ENCODE data around the gene OR51S1. TPM values are rescaled to one million over a fixed set of nuclear protein-coding genes. Genes with fewer than 3 reads are reported as not detected.

Gene OR51S1, protein sequence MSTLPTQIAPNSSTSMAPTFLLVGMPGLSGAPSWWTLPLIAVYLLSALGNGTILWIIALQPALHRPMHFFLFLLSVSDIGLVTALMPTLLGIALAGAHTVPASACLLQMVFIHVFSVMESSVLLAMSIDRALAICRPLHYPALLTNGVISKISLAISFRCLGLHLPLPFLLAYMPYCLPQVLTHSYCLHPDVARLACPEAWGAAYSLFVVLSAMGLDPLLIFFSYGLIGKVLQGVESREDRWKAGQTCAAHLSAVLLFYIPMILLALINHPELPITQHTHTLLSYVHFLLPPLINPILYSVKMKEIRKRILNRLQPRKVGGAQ
- total RNA-seq, result not detected
- polyA plus RNA-seq, result not detected
- not detected for total RNA-seq

- Mint-ChIP-seq H3K4me3 (no peak within 1 kb of the TSS), H3K4me1 (no peaks in the 10 kb centered on the region), H3K27ac (no peak within 1 kb of the TSS), H3K36me3 (no peaks in the 10 kb centered on the region), H3K27me3 (peaks cover 0 to 17% (median 14%) of the 10 kb centered on the region in 5 donors), H3K9me3 (peaks cover 0 to 5% (median 0%) of the 10 kb centered on the region in 11 donors)
- Histone ChIP-seq H3K4me3 (ENCODE audit: low read length) (no peak within 1 kb of the TSS), H3K9me3 (ENCODE audit: control insufficient read depth in 2 of 3, low read length in 3 of 3) (no peaks in the 10 kb centered on the region), H3K27me3 (ENCODE audit: control insufficient read depth in 2 of 2, insufficient read depth in 2 of 2, low read length in 2 of 2) (no peaks in the 10 kb centered on the region), H3K27ac (ENCODE audit: low read depth, low read length) (no peak within 1 kb of the TSS), H3K4me1 (ENCODE audit: control insufficient read depth in 2 of 2, insufficient read depth in 2 of 2, low read length in 2 of 2) (no peaks in the 10 kb centered on the region), H3K36me3 (ENCODE audit: control insufficient read depth in 2 of 3, insufficient read depth in 3 of 3, low read length in 3 of 3) (no peaks in the 10 kb centered on the region)
- DNase-seq, result no peak
- POLR2A ChIA-PET, result no interaction called here
- CTCF ChIA-PET, result no interaction called here
- ATAC-seq, result no peak
- intact Hi-C loops (cut with micrococcal nuclease), result no loop called here
These were observed at the start of gene OR51S1 for GRCh38 chr11:4848908-4849532. TSS of gene OR51S1 (minus strand) at chr11:4849208. CDS start at chr11:4849208, 0 bp downstream.

GRCh38 chr11:4891996-4892640 lies 43.1 kb upstream of the OR51S1 start:
- Mint-ChIP-seq H3K27me3 (peaks cover 0 to 12% (median 0%) of the 10 kb centered on the region in 5 donors), H3K36me3 (no peaks in the 10 kb centered on the region), H3K9me3 (peaks cover 0 to 6% (median 0%) of the 10 kb centered on the region in 11 donors), H3K27ac (no peak overlapping the region), H3K4me3 (no peak overlapping the region), H3K4me1 (no peaks in the 10 kb centered on the region)
- ATAC-seq (no peak), DNase-seq (no peak)
- intact Hi-C loops (cut with micrococcal nuclease), result no loop called here
- H3K4me1 ChIP-seq (ENCODE audit: control insufficient read depth in 2 of 2, insufficient read depth in 2 of 2, low read length in 2 of 2), result no peaks in the 10 kb centered on the region
- no peaks in the 10 kb centered on the region for H3K9me3 ChIP-seq (ENCODE audit: control insufficient read depth in 2 of 3, low read length in 3 of 3)
- ChIA-PET POLR2A (no interaction called here), CTCF (no interaction called here)
- no peaks in the 10 kb centered on the region for H3K27me3 ChIP-seq (ENCODE audit: control insufficient read depth in 2 of 2, insufficient read depth in 2 of 2, low read length in 2 of 2)
- no peak overlapping the region for H3K27ac ChIP-seq (ENCODE audit: low read depth, low read length)
- no peak overlapping the region for H3K4me3 ChIP-seq (ENCODE audit: low read length)
- no peaks in the 10 kb centered on the region for H3K36me3 ChIP-seq (ENCODE audit: control insufficient read depth in 2 of 3, insufficient read depth in 3 of 3, low read length in 3 of 3)

GRCh38 chr11:4890279-4890678 lies 41.3 kb upstream of the OR51S1 start:
- H3K27ac Mint-ChIP-seq, result no peak overlapping the region
- no peak overlapping the region for H3K27ac ChIP-seq (ENCODE audit: low read depth, low read length)
- intact Hi-C loops (cut with micrococcal nuclease), result no loop called here
- no peaks in the 10 kb centered on the region for H3K4me1 Mint-ChIP-seq
- H3K4me3 Mint-ChIP-seq, result no peak overlapping the region
- peaks cover 0 to 6% (median 0%) of the 10 kb centered on the region in 5 donors for H3K27me3 Mint-ChIP-seq
- DNase-seq (no peak), ATAC-seq (no peak)
- H3K27me3 ChIP-seq (ENCODE audit: control insufficient read depth in 2 of 2, insufficient read depth in 2 of 2, low read length in 2 of 2), result no peaks in the 10 kb centered on the region
- POLR2A ChIA-PET, result no interaction called here
- CTCF ChIA-PET, result no interaction called here
- peaks cover 0 to 6% (median 0%) of the 10 kb centered on the region in 11 donors for H3K9me3 Mint-ChIP-seq
- H3K4me3 ChIP-seq (ENCODE audit: low read length), result no peak overlapping the region
- no peaks in the 10 kb centered on the region for H3K9me3 ChIP-seq (ENCODE audit: control insufficient read depth in 2 of 3, low read length in 3 of 3)
- H3K4me1 ChIP-seq (ENCODE audit: control insufficient read depth in 2 of 2, insufficient read depth in 2 of 2, low read length in 2 of 2), result no peaks in the 10 kb centered on the region
- H3K36me3 Mint-ChIP-seq, result no peaks in the 10 kb centered on the region
- H3K36me3 ChIP-seq (ENCODE audit: control insufficient read depth in 2 of 3, insufficient read depth in 3 of 3, low read length in 3 of 3), result no peaks in the 10 kb centered on the region

- no peaks in the 10 kb centered on the region for H3K4me1 Mint-ChIP-seq
- intact Hi-C loops (cut with micrococcal nuclease), result no loop called here
- Histone ChIP-seq H3K27me3 (ENCODE audit: control insufficient read depth in 2 of 2, insufficient read depth in 2 of 2, low read length in 2 of 2) (no peaks in the 10 kb centered on the region), H3K4me1 (ENCODE audit: control insufficient read depth in 2 of 2, insufficient read depth in 2 of 2, low read length in 2 of 2) (no peaks in the 10 kb centered on the region), H3K27ac (ENCODE audit: low read depth, low read length) (no peak overlapping the region), H3K4me3 (ENCODE audit: low read length) (no peak overlapping the region), H3K36me3 (ENCODE audit: control insufficient read depth in 2 of 3, insufficient read depth in 3 of 3, low read length in 3 of 3) (no peaks in the 10 kb centered on the region), H3K9me3 (ENCODE audit: control insufficient read depth in 2 of 3, low read length in 3 of 3) (no peaks in the 10 kb centered on the region)
- ATAC-seq, result no peak
- no peaks in the 10 kb centered on the region for H3K36me3 Mint-ChIP-seq
- H3K27ac Mint-ChIP-seq, result no peak overlapping the region
- ChIA-PET POLR2A (no interaction called here), CTCF (no interaction called here)
- H3K27me3 Mint-ChIP-seq, result peaks cover 0 to 6% (median 0%) of the 10 kb centered on the region in 5 donors
- H3K9me3 Mint-ChIP-seq, result peaks cover 0 to 6% (median 0%) of the 10 kb centered on the region in 11 donors
- H3K4me3 Mint-ChIP-seq, result no peak overlapping the region
- no peak for DNase-seq
These were observed 38.6 kb upstream of the OR51S1 start for GRCh38 chr11:4887591-4887990.

- intact Hi-C loops (cut with micrococcal nuclease), result no loop called here
- peaks cover 0 to 6% (median 0%) of the 10 kb centered on the region in 5 donors for H3K27me3 Mint-ChIP-seq
These were observed 37.2 kb upstream of the OR51S1 start for GRCh38 chr11:4886186-4886585.

GRCh38 chr11:4884361-4884760 lies 35.4 kb upstream of the OR51S1 start:
- H3K4me3 ChIP-seq (ENCODE audit: low read length), result no peak overlapping the region
- intact Hi-C loops (cut with micrococcal nuclease), result no loop called here
- DNase-seq (no peak), ATAC-seq (no peak)
- Mint-ChIP-seq H3K9me3 (peaks cover 0 to 4% (median 0%) of the 10 kb centered on the region in 11 donors), H3K27me3 (peaks cover 0 to 13% (median 8%) of the 10 kb centered on the region in 5 donors), H3K4me1 (no peaks in the 10 kb centered on the region), H3K4me3 (no peak overlapping the region), H3K27ac (no peak overlapping the region), H3K36me3 (no peaks in the 10 kb centered on the region)
- no peaks in the 10 kb centered on the region for H3K27me3 ChIP-seq (ENCODE audit: control insufficient read depth in 2 of 2, insufficient read depth in 2 of 2, low read length in 2 of 2)
- no peak overlapping the region for H3K27ac ChIP-seq (ENCODE audit: low read depth, low read length)
- ChIA-PET CTCF (no interaction called here), POLR2A (no interaction called here)
- H3K4me1 ChIP-seq (ENCODE audit: control insufficient read depth in 2 of 2, insufficient read depth in 2 of 2, low read length in 2 of 2), result no peaks in the 10 kb centered on the region
- no peaks in the 10 kb centered on the region for H3K36me3 ChIP-seq (ENCODE audit: control insufficient read depth in 2 of 3, insufficient read depth in 3 of 3, low read length in 3 of 3)
- no peaks in the 10 kb centered on the region for H3K9me3 ChIP-seq (ENCODE audit: control insufficient read depth in 2 of 3, low read length in 3 of 3)

More at GRCh38 chr11:4886186-4886585, 37.2 kb upstream of the OR51S1 start:
- Histone ChIP-seq H3K27me3 (ENCODE audit: control insufficient read depth in 2 of 2, insufficient read depth in 2 of 2, low read length in 2 of 2) (no peaks in the 10 kb centered on the region), H3K4me3 (ENCODE audit: low read length) (no peak overlapping the region), H3K4me1 (ENCODE audit: control insufficient read depth in 2 of 2, insufficient read depth in 2 of 2, low read length in 2 of 2) (no peaks in the 10 kb centered on the region), H3K9me3 (ENCODE audit: control insufficient read depth in 2 of 3, low read length in 3 of 3) (no peaks in the 10 kb centered on the region), H3K27ac (ENCODE audit: low read depth, low read length) (no peak overlapping the region), H3K36me3 (ENCODE audit: control insufficient read depth in 2 of 3, insufficient read depth in 3 of 3, low read length in 3 of 3) (no peaks in the 10 kb centered on the region)
- H3K4me3 Mint-ChIP-seq, result no peak overlapping the region
- H3K36me3 Mint-ChIP-seq, result no peaks in the 10 kb centered on the region
- no peak for DNase-seq
- H3K4me1 Mint-ChIP-seq, result no peaks in the 10 kb centered on the region
- ChIA-PET CTCF (no interaction called here), POLR2A (no interaction called here)
- peaks cover 0 to 6% (median 0%) of the 10 kb centered on the region in 11 donors for H3K9me3 Mint-ChIP-seq
- ATAC-seq, result no peak
- no peak overlapping the region for H3K27ac Mint-ChIP-seq

All from naive thymus-derived CD4-positive, alpha-beta T cell (primary cell).